OCI-LY3 (cell line): ENCODE results near the gene ZAP70.

Source experiments
- H2AFZ ChIP-seq: fragments of 200-600, 300-600 bp; shearing (Covaris generic); 2 replicates; pipeline ENCODE4 v1.6.0; 2014; ENCODE audit warnings: antibody characterized with exemption, low read depth, low read length
- H3K27ac ChIP-seq: fragments of 200-600, 300-600 bp; sonication (generic); 2 replicates; pipeline ENCODE4 v1.5.1; 2014; ENCODE audit warnings: mild to moderate bottlenecking, low read length, moderate library complexity, mixed read lengths
- H3K27me3 ChIP-seq: fragments of 200-600, 300-600 bp; sonication (generic); 2 replicates; pipeline ENCODE4 v1.6.1; 2014; ENCODE audit warnings: low read depth, low read length, mixed read lengths
- H3K36me3 ChIP-seq: fragments of 200-600, 300-600 bp; sonication (generic); replicated peaks from 2 replicates; pipeline ENCODE3; 2014; ENCODE audit warnings: low read depth, low read length, mixed read lengths
- H3K4me1 ChIP-seq: fragments of 300-600, 200-600 bp; sonication (generic); 2 replicates; pipeline ENCODE4 v1.6.1; 2014; ENCODE audit warnings: low read length, mixed read lengths
- H3K4me2 ChIP-seq: fragments of 200-600, 300-600 bp; sonication (generic); 2 replicates; pipeline ENCODE4 v1.6.1; 2014; ENCODE audit warnings: low read length, mixed read lengths
- H3K4me3 ChIP-seq: fragments of 300-600, 200-600 bp; sonication (generic); 2 replicates; pipeline ENCODE4 v1.5.1; 2014; ENCODE audit warnings: antibody characterized with exemption, mild to moderate bottlenecking, low read length, moderate library complexity
- H3K79me2 ChIP-seq: fragments of 300-600, 200-600 bp; shearing (Covaris generic); 2 replicates; pipeline ENCODE4 v1.6.1; 2014; ENCODE audit warnings: mild to moderate bottlenecking, low read length, mixed read lengths
- H3K9ac ChIP-seq: fragments of 300-600, 200-600 bp; shearing (Covaris generic); 2 replicates; pipeline ENCODE4 v1.6.0; 2014; ENCODE audit warnings: mild to moderate bottlenecking, low read length, moderate library complexity
- H3K9me3 ChIP-seq: fragments of 200-600, 300-600 bp; shearing (Covaris generic); 2 replicates; pipeline ENCODE4 v1.6.1; 2014; ENCODE audit warnings: low read length, mixed read lengths; ENCODE audit not compliant: insufficient read depth
- H4K20me1 ChIP-seq: fragments of 200-600, 300-600 bp; sonication (generic); 2 replicates; pipeline ENCODE4 v1.6.1; 2016; ENCODE audit warnings: low read length, mixed read lengths; ENCODE audit not compliant: insufficient read depth
- EZH2phosphoT487 ChIP-seq: fragments of 200-600 bp; shearing (Covaris generic); IDR thresholded peaks from 2 replicates; pipeline ENCODE4 v1.6.1; 2018; ENCODE audit warnings: antibody characterized with exemption, mixed run types, low read depth
- TF ChIP-seq, protein P1 (sequence below): fragments of 200-600, 300-600 bp; sonication (generic); IDR thresholded peaks from 2 replicates; pipeline ENCODE4 v1.5.1; 2014; ENCODE audit warnings: antibody characterized with exemption, low read length, low read depth

The ZAP70 gene

DNA sequence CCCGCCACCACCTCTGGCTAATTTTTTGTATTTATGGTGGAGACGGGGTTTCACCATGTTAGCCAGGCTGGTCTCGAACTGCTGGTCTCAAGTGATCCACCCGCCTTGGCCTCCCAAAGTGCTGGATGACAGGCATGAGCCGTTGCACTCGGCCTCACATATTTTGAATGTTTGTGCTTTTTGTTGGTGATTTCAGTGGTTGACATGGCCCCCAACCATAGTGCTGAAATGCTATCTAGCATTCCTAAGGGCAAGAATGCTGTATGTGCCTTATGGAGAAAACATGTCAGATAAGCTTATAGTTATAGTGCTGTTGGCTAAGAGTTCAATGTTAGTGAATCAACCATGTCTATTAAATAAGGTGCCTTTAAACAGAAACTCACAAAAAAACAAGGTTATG lies 8.9 kb downstream of the ZAP70 start:
- Histone ChIP-seq H3K27ac (no peak overlapping the region), H4K20me1 (no peaks in the 10 kb centered on the region), H3K9ac (no peak overlapping the region), H3K79me2 (no peaks in the 10 kb centered on the region), H3K4me1 (no peaks in the 10 kb centered on the region), H3K9me3 (no peaks in the 10 kb centered on the region), H3K4me2 (no peak overlapping the region), H3K27me3 (no peaks in the 10 kb centered on the region), H2AFZ (no peak overlapping the region), H3K4me3 (no peak overlapping the region), H3K36me3 (no peaks in the 10 kb centered on the region)
- TF ChIP-seq, protein P1, sequence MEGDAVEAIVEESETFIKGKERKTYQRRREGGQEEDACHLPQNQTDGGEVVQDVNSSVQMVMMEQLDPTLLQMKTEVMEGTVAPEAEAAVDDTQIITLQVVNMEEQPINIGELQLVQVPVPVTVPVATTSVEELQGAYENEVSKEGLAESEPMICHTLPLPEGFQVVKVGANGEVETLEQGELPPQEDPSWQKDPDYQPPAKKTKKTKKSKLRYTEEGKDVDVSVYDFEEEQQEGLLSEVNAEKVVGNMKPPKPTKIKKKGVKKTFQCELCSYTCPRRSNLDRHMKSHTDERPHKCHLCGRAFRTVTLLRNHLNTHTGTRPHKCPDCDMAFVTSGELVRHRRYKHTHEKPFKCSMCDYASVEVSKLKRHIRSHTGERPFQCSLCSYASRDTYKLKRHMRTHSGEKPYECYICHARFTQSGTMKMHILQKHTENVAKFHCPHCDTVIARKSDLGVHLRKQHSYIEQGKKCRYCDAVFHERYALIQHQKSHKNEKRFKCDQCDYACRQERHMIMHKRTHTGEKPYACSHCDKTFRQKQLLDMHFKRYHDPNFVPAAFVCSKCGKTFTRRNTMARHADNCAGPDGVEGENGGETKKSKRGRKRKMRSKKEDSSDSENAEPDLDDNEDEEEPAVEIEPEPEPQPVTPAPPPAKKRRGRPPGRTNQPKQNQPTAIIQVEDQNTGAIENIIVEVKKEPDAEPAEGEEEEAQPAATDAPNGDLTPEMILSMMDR: no peak
- no peak for TF ChIP-seq EZH2phosphoT487

DNA sequence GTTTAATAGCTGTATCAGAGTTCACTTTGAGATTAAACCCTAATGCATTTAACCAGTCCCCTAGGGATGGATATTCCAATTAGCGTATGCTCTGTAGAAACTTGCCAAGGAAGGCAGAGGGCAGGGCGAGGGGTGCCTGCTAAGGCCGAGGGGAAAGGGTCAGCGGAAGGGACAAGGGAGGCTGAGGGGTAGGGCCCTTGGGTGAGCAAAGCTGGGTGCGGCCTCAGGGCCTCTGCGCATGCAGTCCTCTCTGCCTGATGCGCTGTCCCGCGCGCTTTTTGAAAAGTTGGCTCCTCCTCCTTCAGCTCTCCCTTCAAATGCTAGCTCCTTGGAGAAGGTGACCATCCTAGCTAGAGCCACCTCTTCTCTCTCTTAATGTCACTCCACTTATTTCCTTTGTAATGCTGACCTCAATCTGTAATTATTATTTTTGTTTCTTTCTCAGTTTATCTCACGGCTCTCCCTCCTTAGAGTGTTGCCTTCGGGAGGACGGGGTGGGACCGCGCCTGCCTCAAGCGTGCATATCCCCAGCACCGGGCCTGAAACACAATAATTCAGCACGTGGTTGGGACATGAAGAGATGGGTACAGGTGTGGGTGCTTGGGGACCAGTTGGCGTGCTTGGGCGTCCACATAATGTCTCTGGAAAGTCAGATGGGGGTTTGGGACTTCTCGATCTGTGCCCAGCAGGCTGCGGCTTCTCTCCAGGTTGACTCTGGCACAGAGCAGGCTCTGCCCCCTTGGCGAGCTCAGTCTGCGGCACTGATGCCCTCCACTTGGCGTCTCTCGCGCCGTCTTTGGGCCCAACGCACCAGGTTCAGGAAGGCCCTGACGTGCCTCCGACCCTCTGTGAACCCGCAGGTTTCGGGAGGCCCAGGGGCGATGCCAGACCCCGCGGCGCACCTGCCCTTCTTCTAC lies 10.0 kb downstream of the ZAP70 start:
- no peaks in the 10 kb centered on the region for H4K20me1 ChIP-seq
- H2AFZ ChIP-seq: no peak overlapping the region
- H3K4me2 ChIP-seq: no peak overlapping the region
- H3K27me3 ChIP-seq: no peaks in the 10 kb centered on the region
- TF ChIP-seq EZH2phosphoT487: no peak
- TF ChIP-seq, protein P1: no peak
- H3K36me3 ChIP-seq: no peaks in the 10 kb centered on the region
- no peak overlapping the region for H3K9ac ChIP-seq
- no peaks in the 10 kb centered on the region for H3K9me3 ChIP-seq
- no peaks in the 10 kb centered on the region for H3K79me2 ChIP-seq
- no peak overlapping the region for H3K4me3 ChIP-seq
- H3K4me1 ChIP-seq: no peaks in the 10 kb centered on the region
- H3K27ac ChIP-seq: no peak overlapping the region

DNA sequence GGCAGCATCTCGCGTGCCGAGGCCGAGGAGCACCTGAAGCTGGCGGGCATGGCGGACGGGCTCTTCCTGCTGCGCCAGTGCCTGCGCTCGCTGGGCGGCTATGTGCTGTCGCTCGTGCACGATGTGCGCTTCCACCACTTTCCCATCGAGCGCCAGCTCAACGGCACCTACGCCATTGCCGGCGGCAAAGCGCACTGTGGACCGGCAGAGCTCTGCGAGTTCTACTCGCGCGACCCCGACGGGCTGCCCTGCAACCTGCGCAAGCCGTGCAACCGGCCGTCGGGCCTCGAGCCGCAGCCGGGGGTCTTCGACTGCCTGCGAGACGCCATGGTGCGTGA lies 10.7 kb downstream of the ZAP70 start:
- Histone ChIP-seq H4K20me1 (no peaks in the 10 kb centered on the region), H3K4me2 (no peak overlapping the region), H2AFZ (no peak overlapping the region), H3K79me2 (no peaks in the 10 kb centered on the region), H3K9me3 (no peaks in the 10 kb centered on the region), H3K36me3 (no peaks in the 10 kb centered on the region), H3K27ac (no peak overlapping the region), H3K4me1 (no peaks in the 10 kb centered on the region), H3K4me3 (no peak overlapping the region), H3K27me3 (no peaks in the 10 kb centered on the region), H3K9ac (no peak overlapping the region)
- TF ChIP-seq, protein P1: no peak
- TF ChIP-seq EZH2phosphoT487: no peak

DNA sequence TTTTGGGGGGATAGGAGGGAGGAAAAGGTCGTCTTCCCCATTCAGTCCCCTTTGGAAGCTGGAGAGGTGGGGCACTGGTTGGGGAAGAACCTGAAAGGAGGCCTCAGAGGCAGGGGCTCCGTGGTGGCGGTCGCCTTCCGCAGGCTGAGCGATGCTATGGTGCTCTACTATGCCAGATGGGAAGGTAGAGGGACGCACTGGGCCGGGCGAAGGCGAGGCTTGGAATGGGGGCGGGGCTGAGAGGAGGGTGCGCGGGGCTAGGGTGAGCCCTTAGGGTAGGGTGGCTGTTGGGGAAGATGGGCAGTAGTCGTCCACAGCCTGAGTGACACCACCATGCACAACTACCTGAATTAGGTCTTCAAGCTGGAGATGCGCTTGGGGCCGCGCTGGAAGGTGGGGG lies 11.1 kb downstream of the ZAP70 start:
- Histone ChIP-seq H3K9me3 (no peaks in the 10 kb centered on the region), H3K4me2 (no peak overlapping the region), H3K79me2 (no peaks in the 10 kb centered on the region), H4K20me1 (no peaks in the 10 kb centered on the region), H2AFZ (no peak overlapping the region), H3K27me3 (no peaks in the 10 kb centered on the region), H3K27ac (no peak overlapping the region), H3K9ac (no peak overlapping the region), H3K4me1 (no peaks in the 10 kb centered on the region), H3K36me3 (no peaks in the 10 kb centered on the region), H3K4me3 (no peak overlapping the region)
- TF ChIP-seq, protein P1: no peak
- no peak for TF ChIP-seq EZH2phosphoT487
